H9 (cell line): ENCODE data around the gene FBXO42. TPM values are rescaled to one million over a fixed set of nuclear protein-coding genes. Genes with fewer than 3 reads are reported as not detected.

Source experiments
- DNase-seq: peaks from one replicate; pipeline ENCODE4 v3.0.0-alpha.2; 2017
- H2AFZ ChIP-seq: one replicate; pipeline ENCODE4 v1.6.1; 2013; ENCODE audit warnings: mild to moderate bottlenecking, low read length, control low read depth, moderate library complexity
- H2AK5ac ChIP-seq: 2 replicates; pipeline ENCODE4 v1.6.1; 2013; ENCODE audit warnings: low read length, control low read depth, mixed read lengths; ENCODE audit not compliant: insufficient read length
- H2BK120ac ChIP-seq: one replicate; pipeline ENCODE4 v1.6.1; 2013; ENCODE audit warnings: low read depth, mild to moderate bottlenecking, low read length, control low read depth, inconsistent platforms; ENCODE audit not compliant: poor library complexity, severe bottlenecking
- H2BK12ac ChIP-seq: 2 replicates; pipeline ENCODE4 v1.6.1; 2013; ENCODE audit warnings: low read length, control low read depth, mixed read lengths, low read depth; ENCODE audit not compliant: insufficient read length
- H2BK15ac ChIP-seq: 2 replicates; pipeline ENCODE4 v1.6.1; 2013; ENCODE audit warnings: low read depth, low read length, control low read depth
- H2BK20ac ChIP-seq: one replicate; pipeline ENCODE4 v1.6.1; 2013; ENCODE audit warnings: low read depth, mild to moderate bottlenecking, low read length, control low read depth, inconsistent platforms; ENCODE audit not compliant: poor library complexity, severe bottlenecking
- H2BK5ac ChIP-seq: 2 replicates; pipeline ENCODE4 v1.6.1; 2013; ENCODE audit warnings: low read length, control low read depth, mixed read lengths; ENCODE audit not compliant: insufficient read length
- H3K14ac ChIP-seq: 2 replicates; pipeline ENCODE4 v1.6.1; 2013; ENCODE audit warnings: low read length, control low read depth; ENCODE audit not compliant: insufficient read depth
- H3K18ac ChIP-seq: 2 replicates; pipeline ENCODE4 v1.6.1; 2013; ENCODE audit warnings: low read depth, mild to moderate bottlenecking, mixed read lengths, low read length, control low read depth; ENCODE audit not compliant: insufficient read length
- H3K23ac ChIP-seq: 2 replicates; pipeline ENCODE4 v1.6.1; 2013; ENCODE audit warnings: low read length, control low read depth, mixed read lengths, low read depth; ENCODE audit not compliant: insufficient read length
- H3K23me2 ChIP-seq: 2 replicates; pipeline ENCODE4 v1.6.1; 2013; ENCODE audit warnings: low read depth, mild to moderate bottlenecking, mixed read lengths, low read length, control low read depth; ENCODE audit not compliant: insufficient read length, poor library complexity, severe bottlenecking
- H3K27ac ChIP-seq: 2 replicates; pipeline ENCODE4 v1.5.1; 2013; ENCODE audit warnings: low read length, control low read depth, mixed read lengths, low read depth; ENCODE audit not compliant: insufficient read length
- H3K27me3 ChIP-seq: 2 replicates; pipeline ENCODE4 v1.6.1; 2013; ENCODE audit warnings: low read length, control low read depth, inconsistent platforms; ENCODE audit not compliant: insufficient read depth
- H3K4ac ChIP-seq: 2 replicates; pipeline ENCODE4 v1.6.1; 2013; ENCODE audit warnings: low read depth, mild to moderate bottlenecking, control low read depth, inconsistent platforms, low read length, moderate library complexity
- H3K4me1 ChIP-seq: 2 replicates; pipeline ENCODE4 v1.6.1; 2013; ENCODE audit warnings: low read length, control low read depth, inconsistent platforms; ENCODE audit not compliant: insufficient read depth
- H3K4me2 ChIP-seq: 2 replicates; pipeline ENCODE4 v1.6.1; 2013; ENCODE audit warnings: low read length, control low read depth, mixed read lengths; ENCODE audit not compliant: insufficient read length, insufficient read depth
- H3K56ac ChIP-seq: 2 replicates; pipeline ENCODE4 v1.6.1; 2013; ENCODE audit warnings: low read depth, mild to moderate bottlenecking, mixed read lengths, low read length, control low read depth; ENCODE audit not compliant: insufficient read length
- H3K79me1 ChIP-seq: 2 replicates; pipeline ENCODE4 v1.6.1; 2013; ENCODE audit warnings: low read depth, mild to moderate bottlenecking, moderate library complexity, low read length, control low read depth, inconsistent platforms; ENCODE audit not compliant: insufficient read depth, poor library complexity, severe bottlenecking
- H3K79me2 ChIP-seq: 2 replicates; pipeline ENCODE4 v1.6.1; 2013; ENCODE audit warnings: low read length, control low read depth, inconsistent platforms; ENCODE audit not compliant: insufficient read depth
- H3K9ac ChIP-seq: 2 replicates; pipeline ENCODE4 v1.6.1; 2013; ENCODE audit warnings: low read length, control low read depth, mixed read lengths; ENCODE audit not compliant: insufficient read length; ENCODE audit errors: extremely low read depth
- H3K9me3 ChIP-seq: one replicate; pipeline ENCODE4 v1.6.1; 2013; ENCODE audit warnings: low read depth, low read length, inconsistent platforms; ENCODE audit not compliant: control insufficient read depth
- H3T11ph ChIP-seq: one replicate; pipeline ENCODE4 v1.6.1; 2013; ENCODE audit warnings: mild to moderate bottlenecking, low read length, control low read depth, inconsistent platforms
- H4K20me1 ChIP-seq: one replicate; pipeline ENCODE4 v1.6.1; 2013; ENCODE audit not compliant: control insufficient read depth, insufficient read length, insufficient read depth
- H4K5ac ChIP-seq: 2 replicates; pipeline ENCODE4 v1.6.1; 2013; ENCODE audit warnings: low read depth, mild to moderate bottlenecking, mixed read lengths, low read length, control low read depth; ENCODE audit not compliant: insufficient read length
- H4K8ac ChIP-seq: replicated peaks from 2 replicates; pipeline ENCODE4 v1.6.1; 2013; ENCODE audit warnings: low read length, control low read depth, mixed read lengths, low read depth; ENCODE audit not compliant: insufficient read length
- H4K91ac ChIP-seq: 2 replicates; pipeline ENCODE4 v1.6.1; 2013; ENCODE audit warnings: low read depth, mild to moderate bottlenecking, moderate library complexity, mixed read lengths, low read length, control low read depth; ENCODE audit not compliant: insufficient read length
- H3K27ac Mint-ChIP-seq, 3 experiments: 2 replicates in 2 of 3; 3 replicates in 1 of 3; pipeline ENCODE4 v1.8.0; 2020 to 2021; ENCODE audit warnings: mixed read lengths in 3 of 3, mild to moderate bottlenecking in 1 of 3, moderate library complexity in 1 of 3
- H3K27me3 Mint-ChIP-seq: 2 replicates; pipeline ENCODE4 v1.8.0; 2021; ENCODE audit warnings: low read depth, mild to moderate bottlenecking, moderate library complexity, mixed read lengths
- H3K36me3 Mint-ChIP-seq, 3 experiments: 2 replicates in 2 of 3; 3 replicates in 1 of 3; pipeline ENCODE4 v1.8.0; 2020 to 2021; ENCODE audit warnings: low read depth in 3 of 3, mixed read lengths in 3 of 3; ENCODE audit not compliant: insufficient read depth in 1 of 3
- H3K4me1 Mint-ChIP-seq, 2 experiments: 2 replicates each; pipeline ENCODE4 v1.8.0; 2020; ENCODE audit warnings: mixed read lengths in 2 of 2
- H3K4me3 Mint-ChIP-seq, 2 experiments: 2 replicates in 1 of 2; 3 replicates in 1 of 2; pipeline ENCODE4 v1.8.0; 2020 to 2021; ENCODE audit warnings: mild to moderate bottlenecking in 2 of 2, mixed read lengths in 2 of 2, moderate library complexity in 1 of 2
- H3K9me3 Mint-ChIP-seq, 2 experiments: 2 replicates in 1 of 2; 3 replicates in 1 of 2; pipeline ENCODE4 v1.8.0; 2020; ENCODE audit warnings: mild to moderate bottlenecking in 2 of 2, mixed read lengths in 2 of 2, moderate library complexity in 1 of 2
- CTCF ChIP-seq: fragments of 200-600 bp; sonication (generic); conservative IDR thresholded peaks from 3 replicates; pipeline ENCODE4 v1.8.0; 2021; ENCODE audit warnings: antibody characterized with exemption, mild to moderate bottlenecking
- WGBS: extraction: QIAGEN DNeasy Blood & Tissue Kit; methylation state at CpG from one replicate; pipeline ENCODE4 v1.1.7; 2013; ENCODE audit warnings: missing lambda C conversion rate, low lambda C conversion rate, mixed read lengths; ENCODE audit not compliant: insufficient read length; ENCODE audit errors: extremely low coverage; 5-methylcytosine and 5-hydroxymethylcytosine counted together
- total RNA-seq: library from RNA; stranded (reverse); gene quantifications from 2 replicates; pipeline ENCODE4 v1.2.1, GENCODE V29; 2021

The FBXO42 gene
- total RNA-seq, 1 experiment from 2014 or later, result 17.4 TPM

GRCh38 chr1:16205891-16206546, 146.3 kb downstream of the FBXO42 start:
- no peaks in the 10 kb centered on the region for H3K27me3 ChIP-seq
- Mint-ChIP-seq H3K27ac (no peak overlapping the region), H3K36me3 (peaks cover 9 to 35% (median 19%) of the 10 kb centered on the region in 3 experiments; a peak in 6 of 7 replicates), H3K4me1 (peaks cover 20 to 33% of the 10 kb centered on the region in 2 experiments), H3K4me3 (peak overlapping the region; percentile 82 to 92), H3K27me3 (no peaks in the 10 kb centered on the region), H3K9me3 (no peaks in the 10 kb centered on the region)
- H2BK15ac ChIP-seq, result no peak overlapping the region
- no peak overlapping the region for H2BK5ac ChIP-seq
- H4K8ac ChIP-seq, result no peak overlapping the region
- peak overlapping the region; percentile 74 for H3K18ac ChIP-seq
- H3K9me3 ChIP-seq, result no peaks in the 10 kb centered on the region
- no peak overlapping the region for H4K91ac ChIP-seq
- TF ChIP-seq CTCF, result no peak
- no peak overlapping the region for H3T11ph ChIP-seq
- H2AFZ ChIP-seq, result no peak overlapping the region
- no peak for DNase-seq
- no peaks in the 10 kb centered on the region for H3K79me1 ChIP-seq
- peak overlapping the region; percentile 77 for H3K14ac ChIP-seq
- H3K79me2 ChIP-seq, result no peaks in the 10 kb centered on the region; the same call in none of the 2 replicates
- H3K4ac ChIP-seq, result no peak overlapping the region
- H2BK12ac ChIP-seq, result no peak overlapping the region
- no peak overlapping the region for H2AK5ac ChIP-seq
- H3K4me1 ChIP-seq, result no peaks in the 10 kb centered on the region; the same call in 1 of the 2 replicates
- no peak overlapping the region for H3K27ac ChIP-seq
- no peak overlapping the region for H3K56ac ChIP-seq
- H3K23ac ChIP-seq, result no peak overlapping the region
- H3K9ac ChIP-seq, result peak overlapping the region; percentile 39
- no peak overlapping the region for H2BK120ac ChIP-seq
- H2BK20ac ChIP-seq, result no peak overlapping the region
- H3K23me2 ChIP-seq, result peaks cover 10% of the 10 kb centered on the region
- H4K20me1 ChIP-seq, result no peaks in the 10 kb centered on the region
- no peak overlapping the region for H4K5ac ChIP-seq
- WGBS, result no CpG with 5 or more reads among the region's 38 CpGs
- peak overlapping the region; percentile 84 for H3K4me2 ChIP-seq
